HCT116 (cell line): ENCODE measurements around the gene RCSD1. TPM values are rescaled to one million over a fixed set of nuclear protein-coding genes. Genes with fewer than 3 reads are reported as not detected.

Experiments used
- ATAC-seq: fragments of 200-7000 bp; cut with Tn5 transposase; 2 replicates; pipeline ENCODE4 v1.9.1; 2020; ENCODE audit warnings: mild to moderate bottlenecking, moderate library complexity
- BruUV-seq: library from RNA; stranded (reverse); fragments of 400-500 nt; replicated peaks from 2 replicates; lab custom pipeline; 2021; lab: Mats Ljungman, UMichigan
- CTCF ChIA-PET: fragments of 300-600 bp; sonication (Branson Sonifier 250); formaldehyde crosslinking; loops from one replicate; lab custom pipeline; 2021; ENCODE audit warnings: antibody characterized with exemption; lab: Charles Lee
- POLR2A ChIA-PET: fragments of 300-600, 350-600 bp; sonication (Branson Sonifier 250); formaldehyde crosslinking; loops from one replicate; lab custom pipeline; 2021; ENCODE audit warnings: antibody characterized with exemption; lab: Charles Lee
- RAD21 ChIA-PET, 2 experiments: fragments of 300-600 bp; sonication (Branson Sonifier 250); formaldehyde crosslinking; loops; one replicate each; lab custom pipeline; 2023; ENCODE audit warnings: low total read pairs in 2 of 2; ENCODE audit not compliant: uncharacterized antibody in 2 of 2, unreplicated experiment in 2 of 2, low non-redundant PET in 1 of 2; lab: Charles Lee
- DNase-seq: peaks from one replicate; pipeline ENCODE4 v3.0.0-alpha.2; 2010; ENCODE audit warnings: low read depth, low spot score
- H2AFZ ChIP-seq: fragments of 200-600 bp; shearing (Covaris generic), sonication (generic); 2 replicates; pipeline ENCODE4 v1.6.1; 2017; ENCODE audit warnings: low read depth, mixed run types, mixed read lengths, antibody characterized with exemption, low read length; ENCODE audit not compliant: poor library complexity, severe bottlenecking
- H3K27ac ChIP-seq: 2 replicates; pipeline ENCODE4 v1.5.1; 2012; ENCODE audit warnings: low read depth, low read length
- H3K27me3 ChIP-seq: fragments of 200-600 bp; sonication (generic); 2 replicates; pipeline ENCODE4 v1.6.1; 2016; ENCODE audit warnings: mixed run types, low read length, mixed read lengths; ENCODE audit not compliant: insufficient read depth
- H3K36me3 ChIP-seq, 2 experiments: fragments of 200-500 bp in 1 of 2; fragments of 200-600 bp in 1 of 2; sonication (Bioruptor generic) in 1 of 2; sonication (generic) in 1 of 2; 2 replicates each; pipeline versions ENCODE4 v1.5.1 to v1.6.1; 2014 to 2016; ENCODE audit warnings: low read length in 2 of 2, inconsistent platforms in 1 of 2, mixed read lengths in 1 of 2, mixed run types in 1 of 2; ENCODE audit not compliant: insufficient read depth in 2 of 2, control insufficient read depth in 1 of 2
- H3K4me1 ChIP-seq, 2 experiments: fragments of 200-600 bp in 1 of 2; sonication (generic) in 1 of 2; 2 replicates each; pipeline versions ENCODE4 v1.5.1 to v1.6.1; 2012 to 2017; ENCODE audit warnings: low read length in 2 of 2, inconsistent platforms in 1 of 2, mild to moderate bottlenecking in 1 of 2, mixed read lengths in 1 of 2, mixed run types in 1 of 2, moderate library complexity in 1 of 2; ENCODE audit not compliant: insufficient read depth in 2 of 2, control insufficient read depth in 1 of 2
- H3K4me2 ChIP-seq: fragments of 200-600 bp; sonication (generic); 2 replicates; pipeline ENCODE4 v1.6.1; 2017; ENCODE audit warnings: mixed run types, low read length, mixed read lengths
- H3K4me3 ChIP-seq, 2 experiments: fragments of 200-600 bp in 1 of 2; sonication (generic) in 1 of 2; replicated peaks in 1 of 2; 2 replicates each; pipeline ENCODE4 v1.5.1; 2011 to 2016; ENCODE audit warnings: low read length in 2 of 2, control low read depth in 1 of 2, low read depth in 1 of 2, mild to moderate bottlenecking in 1 of 2, mixed read lengths in 1 of 2, mixed run types in 1 of 2
- H3K79me2 ChIP-seq: fragments of 200-600 bp; sonication (generic); 2 replicates; pipeline ENCODE4 v1.6.1; 2017; ENCODE audit warnings: mild to moderate bottlenecking, mixed run types, low read length, moderate library complexity, mixed read lengths; ENCODE audit not compliant: insufficient read depth
- H3K9ac ChIP-seq: fragments of 200-600 bp; sonication (generic); 2 replicates; pipeline ENCODE4 v1.6.1; 2016; ENCODE audit warnings: low read length, mixed read lengths
- H3K9me2 ChIP-seq: fragments of 200-600 bp; sonication (generic), shearing (Covaris generic); 2 replicates; pipeline ENCODE4 v1.6.1; 2017; ENCODE audit warnings: mixed run types, mild to moderate bottlenecking, moderate library complexity; ENCODE audit not compliant: insufficient read depth
- H3K9me3 ChIP-seq, 2 experiments: fragments of 200-500 bp in 1 of 2; fragments of 200-600 bp in 1 of 2; sonication (Bioruptor generic) in 1 of 2; sonication (generic) in 1 of 2; 2 replicates each; pipeline ENCODE4 v1.6.1; 2014 to 2017; ENCODE audit warnings: low read length in 2 of 2, mixed read lengths in 2 of 2, inconsistent platforms in 1 of 2, low read depth in 1 of 2, mild to moderate bottlenecking in 1 of 2, mixed run types in 1 of 2, moderate library complexity in 1 of 2; ENCODE audit not compliant: control insufficient read depth in 1 of 2, insufficient read depth in 1 of 2
- H4K20me1 ChIP-seq: fragments of 200-600 bp; sonication (generic), shearing (Covaris generic); 2 replicates; pipeline ENCODE4 v1.6.1; 2017; ENCODE audit warnings: mixed run types, mild to moderate bottlenecking, moderate library complexity; ENCODE audit not compliant: insufficient read depth
- CBX3 ChIP-seq: IDR thresholded peaks from 2 replicates; pipeline ENCODE4 v1.6.1; 2012; ENCODE audit warnings: low read depth
- EGR1 ChIP-seq: IDR thresholded peaks from 2 replicates; pipeline ENCODE4 v1.6.1; 2012; ENCODE audit warnings: low read depth
- ELF1 ChIP-seq: IDR thresholded peaks from 2 replicates; pipeline ENCODE4 v1.6.1; 2012; ENCODE audit warnings: low read depth, borderline replicate concordance
- EZH2 ChIP-seq: fragments of 200-600 bp; sonication (generic); IDR thresholded peaks from 2 replicates; pipeline ENCODE4 v1.6.1; 2017; ENCODE audit warnings: antibody characterized with exemption, mixed run types
- EZH2phosphoT487 ChIP-seq: fragments of 200-600 bp; IDR thresholded peaks from 2 replicates; pipeline ENCODE4 v1.6.1; 2018; ENCODE audit warnings: antibody characterized with exemption, borderline replicate concordance
- FOSL1 ChIP-seq: IDR thresholded peaks from 2 replicates; pipeline ENCODE4 v1.6.1; 2012; ENCODE audit warnings: low read depth
- MAX ChIP-seq: IDR thresholded peaks from 2 replicates; pipeline ENCODE4 v1.6.1; 2012
- POLR2AphosphoS5 ChIP-seq: IDR thresholded peaks from 2 replicates; pipeline ENCODE4 v1.6.1; 2011; ENCODE audit warnings: mild to moderate bottlenecking, low read depth, low read length, moderate library complexity
- RAD21 ChIP-seq: IDR thresholded peaks from 2 replicates; pipeline ENCODE4 v1.6.1; 2012; ENCODE audit warnings: low read depth, mild to moderate bottlenecking
- REST ChIP-seq: IDR thresholded peaks from 2 replicates; pipeline ENCODE4 v1.6.1; 2012; ENCODE audit warnings: low read depth
- SIN3A ChIP-seq: IDR thresholded peaks from 2 replicates; pipeline ENCODE4 v1.6.1; 2012; ENCODE audit warnings: low read depth
- TCF7L2 ChIP-seq: IDR thresholded peaks from 2 replicates; pipeline ENCODE4 v1.7.0; 2011; ENCODE audit warnings: borderline replicate concordance, inconsistent platforms; ENCODE audit not compliant: insufficient read depth, insufficient read length; ENCODE audit errors: extremely low read depth
- intact Hi-C: fragments of 100-400 bp; cut with micrococcal nuclease; formaldehyde crosslinking; loops from 2 replicates; pipeline ENCODE4 v1.10.0; 2022
- total RNA-seq: library from RNA; stranded (reverse); gene quantifications from one replicate; pipeline ENCODE4 v1.2.1, GENCODE V29; 2021; ENCODE audit not compliant: unreplicated experiment

The RCSD1 gene
- total RNA-seq, 1 experiment from 2014 or later: 0.15 TPM

- Histone ChIP-seq H3K27ac (no peak overlapping the region), H3K4me2 (no peak overlapping the region), H3K27me3 (no peaks in the 10 kb centered on the region), H3K9ac (no peak overlapping the region), H3K9me2 (no peaks in the 10 kb centered on the region), H3K36me3 (no peaks in the 10 kb centered on the region), H3K4me3 (no peak overlapping the region), H3K9me3 (no peaks in the 10 kb centered on the region), H2AFZ (no peak overlapping the region), H3K79me2 (peaks cover 83% of the 10 kb centered on the region), H3K4me1 (peaks cover 0 to 6% of the 10 kb centered on the region in 2 experiments; a peak in 2 of 4 replicates), H4K20me1 (no peaks in the 10 kb centered on the region)
- POLR2A ChIA-PET: no interaction called here
- DNase-seq (no peak), ATAC-seq (no peak)
- BruUV-seq: no TSS peak
- CTCF ChIA-PET: no interaction called here
- RAD21 ChIA-PET: no interaction called here
- TF ChIP-seq CBX3: no peak
- TF ChIP-seq REST: no peak
- TF ChIP-seq TCF7L2: no peak
- no peak for TF ChIP-seq FOSL1
- TF ChIP-seq EZH2: no peak
- TF ChIP-seq POLR2AphosphoS5: no peak
- TF ChIP-seq ELF1: no peak
- TF ChIP-seq EGR1: no peak
- TF ChIP-seq EZH2phosphoT487: no peak
- TF ChIP-seq SIN3A: no peak
- TF ChIP-seq MAX: no peak
- no peak for TF ChIP-seq RAD21
- intact Hi-C loops: no loop called here
Observed at GRCh38 chr1:167746013-167746672, 116.1 kb downstream of the RCSD1 start.
